ENCODE data around the gene NTHL1. TPM values are rescaled to one million over a fixed set of nuclear protein-coding genes. Genes with fewer than 3 reads are reported as not detected.

Gene NTHL1
- total and polyA plus RNA-seq, 10 of the 15 experiments (the other 5 are each of a cell fraction or from before 2014, with no cell fraction given): 0.85 to 54.7 (median 39.0) TPM

GRCh38 chr16:2057438-2057837 lies 9.8 kb upstream of the NTHL1 start:
- H3K4me3 ChIP-seq: no peak overlapping the region
- TF ChIP-seq IKZF2 (IDR thresholded peaks at IDR 0.05) (no peak), BCLAF1 (IDR thresholded peaks at IDR 0.05) (no peak), ZBTB33 (IDR thresholded peaks at IDR 0.05) (no peak), CUX1 (IDR thresholded peaks at IDR 0.05; ENCODE audit: insufficient replicate concordance, low read depth, low read length) (no peak), TCF3 (IDR thresholded peaks at IDR 0.05; ENCODE audit: borderline replicate concordance, insufficient read depth, low read depth, low read length) (no peak), FOXM1 (IDR thresholded peaks at IDR 0.05; ENCODE audit: low read depth, low read length) (no peak), ASH2L (IDR thresholded peaks at IDR 0.05; ENCODE audit: borderline replicate concordance, low read depth) (no peak), SPI1 (IDR thresholded peaks at IDR 0.05; ENCODE audit: borderline replicate concordance, insufficient read depth, low read depth, low read length) (no peak), HDAC2 (IDR thresholded peaks at IDR 0.05) (no peak), FOXK2 (IDR thresholded peaks at IDR 0.05) (no peak), RAD21 (IDR thresholded peaks at IDR 0.05; ENCODE audit: insufficient read depth, low read depth, low read length) (no peak), RB1 (IDR thresholded peaks at IDR 0.05; ENCODE audit: borderline replicate concordance) (no peak), SUPT20H (IDR thresholded peaks at IDR 0.05; ENCODE audit: borderline replicate concordance, control insufficient read depth, low read depth, low read length) (no peak), RELA (IDR thresholded peaks at IDR 0.05; ENCODE audit: borderline replicate concordance, partially characterized antibody) (no peak), NFXL1 (IDR thresholded peaks at IDR 0.05; ENCODE audit: borderline replicate concordance) (no peak)
- ATAC-seq: no peak
- H2AFZ ChIP-seq (ENCODE audit: control insufficient read depth, low read depth, low read length): no peak overlapping the region
- H3K4me1 ChIP-seq (ENCODE audit: control insufficient read depth, insufficient read depth, low read length): no peaks in the 10 kb centered on the region
- H3K79me2 ChIP-seq (ENCODE audit: control insufficient read depth, insufficient read depth, low read length): no peaks in the 10 kb centered on the region
- no peak overlapping the region for H3K9ac ChIP-seq (ENCODE audit: control insufficient read depth, insufficient read depth, low read length)
- H3K27ac ChIP-seq (ENCODE audit: control insufficient read depth, insufficient read depth): no peak overlapping the region
- H3K4me2 ChIP-seq (ENCODE audit: control insufficient read depth, insufficient read depth): no peak overlapping the region
- SMC1A ChIA-PET (ENCODE audit: uncharacterized antibody, unreplicated experiment): no interaction called here
- no TSS peak for BruUV-seq (replicated peaks)
- H3K9me3 ChIP-seq (replicated peaks; ENCODE audit: control insufficient read depth, insufficient read depth, low read length): no peaks in the 10 kb centered on the region
- RAD21 ChIA-PET (ENCODE audit: unreplicated experiment): no interaction called here
- H3K36me3 ChIP-seq (ENCODE audit: control insufficient read depth in 2 of 2, insufficient read depth in 2 of 2, low read length in 1 of 2): peaks cover 2 to 11% of the 10 kb centered on the region in 2 experiments; a peak in 2 of 4 replicates
- no peaks in the 10 kb centered on the region for H3K27me3 ChIP-seq (replicated peaks in 1 of 2; ENCODE audit: control insufficient read depth in 2 of 2, insufficient read depth in 2 of 2, low read length in 1 of 2)
- DNase-seq (ENCODE audit: low read depth, low spot score): no peak
- intact Hi-C loops (cut with micrococcal nuclease; ENCODE audit: unreplicated experiment): no loop called here
- CTCF ChIA-PET: no interaction called here
- FAIRE-seq: no peak
- WGBS (ENCODE audit: insufficient coverage, insufficient replicate concordance, low lambda C conversion rate, missing lambda C conversion rate): 94% methylated on average over 8 of the region's 10 CpGs
- POLR2A ChIA-PET: no interaction called here
- in situ Hi-C loops (cut with MboI): no loop called here
- H4K20me1 ChIP-seq (ENCODE audit: control insufficient read depth, insufficient read depth): no peaks in the 10 kb centered on the region
